Measurements from ENCODE around the gene RNF20.
A peak's percentile ranks its signal among the peaks of the same experiment; 100 is the strongest.

RNF20 gene

GRCh38 chr9:101590901-101591300, 57.2 kb downstream of the RNF20 start:
- DNase-seq = no peak

- DNase-seq = no peak
Measured at GRCh38 chr9:101591787-101592446, 58.3 kb downstream of the RNF20 start.

- no peak for DNase-seq
Measured at GRCh38 chr9:101592788-101593187, 59.1 kb downstream of the RNF20 start.

- DNase-seq = no peak
Measured at GRCh38 chr9:101593345-101593744, 59.7 kb downstream of the RNF20 start.

GRCh38 chr9:101594796-101595195, 61.1 kb downstream of the RNF20 start, which contains the start of gene PPP3R2:
PPP3R2 (minus strand) TSS chr9:101594969; CDS start chr9:101594921, 48 bp downstream.
- DNase-seq = no peak

GRCh38 chr9:101601904-101602765, 68.5 kb downstream of the RNF20 start:
- peak; percentile 66 for DNase-seq

- no peak for DNase-seq
Measured at GRCh38 chr9:101604296-101604695, 70.6 kb downstream of the RNF20 start.

- no peak for DNase-seq
Measured at GRCh38 chr9:101605547-101605946, 71.9 kb downstream of the RNF20 start.

All from fibroblast of upper back skin (primary cell).